Body of pancreas (tissue), 4 donors: ENCODE results near the gene TFF2. TPM values are rescaled to one million over a fixed set of nuclear protein-coding genes. Genes with fewer than 3 reads are reported as not detected.

Experiments used
- ATAC-seq: fragments of 150-250 bp; one replicate; pipeline ENCODE4 v1.9.1; 2016
- DNase-seq, 4 donors: peaks; one replicate each; pipeline ENCODE4 v3.0.0-alpha.2; 2019
- H3K27ac ChIP-seq, 4 donors: fragments of 200-600 bp; sonication (generic); 1 replicate in 3 of 4; 2 replicates in 1 of 4; pipeline versions ENCODE4 v1.5.1 to v1.6.1; 2016 to 2019; ENCODE audit warnings: mild to moderate bottlenecking in 1 of 4, mixed read lengths in 1 of 4, moderate library complexity in 1 of 4
- H3K27me3 ChIP-seq, 2 donors: fragments of 200-600 bp; sonication (generic); one replicate each; pipeline ENCODE4 v1.6.0; 2016; ENCODE audit warnings: mild to moderate bottlenecking in 1 of 2
- H3K36me3 ChIP-seq, 2 donors: fragments of 200-600 bp; sonication (generic); replicated peaks in 1 of 2; 2 replicates each; pipeline ENCODE4 v1.5.1; 2016; ENCODE audit warnings: low read depth in 2 of 2; ENCODE audit not compliant: insufficient read depth in 1 of 2
- H3K4me1 ChIP-seq: fragments of 200-600 bp; sonication (generic); one replicate; pipeline ENCODE4 v1.6.0; 2016
- H3K4me3 ChIP-seq, 2 donors: fragments of 200-600 bp; sonication (generic); 1 replicate in 1 of 2; 2 replicates in 1 of 2; pipeline ENCODE4 v1.5.1; 2016 to 2019
- H3K9me3 ChIP-seq, 3 donors: fragments of 200-600 bp; sonication (generic); 1 replicate in 2 of 3; 2 replicates in 1 of 3; pipeline ENCODE4 v1.5.1; 2016
- POLR2A ChIP-seq, 3 donors: fragments of 450-650 bp; IDR thresholded peaks; one replicate each; pipeline ENCODE4 v1.6.1; 2016; ENCODE audit warnings: antibody characterized with exemption in 3 of 3, mild to moderate bottlenecking in 2 of 3
- WGBS, 2 donors: methylation state at CpG; one replicate each; pipeline ENCODE4 v1.1.5; 2017; 5-methylcytosine and 5-hydroxymethylcytosine counted together
- intact Hi-C: fragments of 100-400 bp; cut with DNase I; formaldehyde crosslinking; loops from one replicate; pipeline ENCODE4 v1.15.1; 2023
- total RNA-seq, 2 donors: library from RNA; depleted of rRNA; stranded (reverse); fragments of >200 nt; gene quantifications; one replicate each; pipeline ENCODE4 v1.1.0, GENCODE V29; 2016
- TF ChIP-seq, protein P1 (sequence below), 7 experiments: fragments of 450-650 bp in 4 of 7; fragments of 200-600 bp in 3 of 7; sonication (generic) in 3 of 7; IDR thresholded peaks; one replicate each; pipeline ENCODE4 v1.5.1; 2016 to 2019; ENCODE audit warnings: antibody characterized with exemption in 7 of 7

TFF2 gene
- total RNA-seq, 2 donors from 2014 or later = 1.3 to 9.3 TPM

DNA sequence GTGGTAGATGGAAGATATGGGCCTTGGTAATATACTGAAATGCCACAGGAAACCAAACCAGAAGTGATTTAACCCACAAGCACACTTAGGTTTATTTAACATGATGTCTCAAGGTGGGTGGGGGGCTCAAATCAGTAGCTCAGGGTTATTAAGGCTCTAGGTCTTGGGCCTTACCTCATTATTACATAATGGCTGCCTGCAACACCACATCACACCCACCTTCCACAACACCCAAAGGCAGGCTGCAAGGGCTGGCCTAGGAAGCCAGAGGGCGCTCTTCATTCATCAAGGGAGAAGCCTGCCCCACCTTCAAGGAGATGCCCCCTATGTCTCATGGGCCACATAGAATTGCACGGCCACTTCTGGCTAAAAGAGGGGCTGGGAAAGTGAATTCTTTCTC is 9.5 kb upstream of the TFF2 start:
- TF ChIP-seq, protein P1, sequence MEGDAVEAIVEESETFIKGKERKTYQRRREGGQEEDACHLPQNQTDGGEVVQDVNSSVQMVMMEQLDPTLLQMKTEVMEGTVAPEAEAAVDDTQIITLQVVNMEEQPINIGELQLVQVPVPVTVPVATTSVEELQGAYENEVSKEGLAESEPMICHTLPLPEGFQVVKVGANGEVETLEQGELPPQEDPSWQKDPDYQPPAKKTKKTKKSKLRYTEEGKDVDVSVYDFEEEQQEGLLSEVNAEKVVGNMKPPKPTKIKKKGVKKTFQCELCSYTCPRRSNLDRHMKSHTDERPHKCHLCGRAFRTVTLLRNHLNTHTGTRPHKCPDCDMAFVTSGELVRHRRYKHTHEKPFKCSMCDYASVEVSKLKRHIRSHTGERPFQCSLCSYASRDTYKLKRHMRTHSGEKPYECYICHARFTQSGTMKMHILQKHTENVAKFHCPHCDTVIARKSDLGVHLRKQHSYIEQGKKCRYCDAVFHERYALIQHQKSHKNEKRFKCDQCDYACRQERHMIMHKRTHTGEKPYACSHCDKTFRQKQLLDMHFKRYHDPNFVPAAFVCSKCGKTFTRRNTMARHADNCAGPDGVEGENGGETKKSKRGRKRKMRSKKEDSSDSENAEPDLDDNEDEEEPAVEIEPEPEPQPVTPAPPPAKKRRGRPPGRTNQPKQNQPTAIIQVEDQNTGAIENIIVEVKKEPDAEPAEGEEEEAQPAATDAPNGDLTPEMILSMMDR (IDR thresholded peaks at IDR 0.05) = no peak
- TF ChIP-seq POLR2A (IDR thresholded peaks at IDR 0.05) = no peak
- H3K36me3 ChIP-seq = no peaks in the 10 kb centered on the region
- intact Hi-C loops = no loop called here
- no peak for DNase-seq
- H3K4me3 ChIP-seq = no peak overlapping the region
- ATAC-seq = no peak
- H3K9me3 ChIP-seq = peaks cover 0 to 4% (median 0%) of the 10 kb centered on the region in 3 donors
- no peaks in the 10 kb centered on the region for H3K27me3 ChIP-seq
- H3K4me1 ChIP-seq = no peaks in the 10 kb centered on the region
- 46 to 75% methylated on average over 2 of the region's 2 CpGs for WGBS, 2 donors
- H3K27ac ChIP-seq = no peak overlapping the region

DNA sequence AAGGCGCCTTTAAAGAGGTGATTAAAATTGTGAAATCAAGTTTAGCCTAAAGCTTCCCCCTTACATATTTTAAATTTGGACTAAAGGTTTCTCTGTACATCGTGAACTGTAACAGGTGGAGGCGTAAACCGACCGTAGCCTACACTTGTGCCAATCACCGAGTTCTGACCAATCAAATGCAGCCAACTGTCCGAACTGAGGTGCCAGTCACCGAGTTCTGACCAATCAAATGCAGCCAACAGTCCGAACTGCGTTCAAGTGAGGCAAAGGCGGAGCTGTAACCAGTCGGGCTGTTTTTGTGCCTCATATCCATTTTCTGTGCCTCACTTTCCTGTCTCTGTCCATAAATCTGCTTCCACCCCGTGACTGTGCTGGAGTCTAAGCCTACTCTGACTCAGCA is 8.1 kb upstream of the TFF2 start:
- ATAC-seq (no peak), DNase-seq (no peak)
- no peak for TF ChIP-seq POLR2A (IDR thresholded peaks at IDR 0.05)
- TF ChIP-seq, protein P1 (IDR thresholded peaks at IDR 0.05) = no peak
- H3K9me3 ChIP-seq = peaks cover 0 to 4% (median 0%) of the 10 kb centered on the region in 3 donors
- no peaks in the 10 kb centered on the region for H3K36me3 ChIP-seq
- no peaks in the 10 kb centered on the region for H3K4me1 ChIP-seq
- intact Hi-C loops = no loop called here
- H3K27ac ChIP-seq = no peak overlapping the region
- WGBS, 2 donors = 83 to 87% methylated on average over 13 of the region's 13 CpGs
- H3K4me3 ChIP-seq = no peak overlapping the region
- H3K27me3 ChIP-seq = no peaks in the 10 kb centered on the region

DNA sequence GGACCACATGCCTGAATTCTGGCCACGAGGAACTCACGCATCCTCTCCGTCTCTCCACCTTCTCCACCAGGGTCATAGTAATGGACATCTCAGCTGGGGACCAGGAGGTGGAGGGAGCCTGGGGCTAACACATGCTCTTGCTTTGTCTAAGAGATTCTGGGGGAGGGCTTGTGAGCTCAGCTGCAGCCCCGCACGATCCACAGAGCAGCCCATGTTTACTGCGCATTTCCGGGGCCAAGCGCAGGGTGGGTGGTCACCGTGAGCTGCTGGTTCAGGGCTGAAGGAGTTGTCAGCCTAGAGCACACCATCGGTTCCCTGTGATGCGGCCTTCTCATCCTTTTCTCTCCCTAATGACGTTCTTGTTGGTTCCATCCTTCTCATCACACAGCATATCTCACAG is 7.5 kb upstream of the TFF2 start:
- WGBS, 2 donors = 86 to 92% methylated on average over 12 of the region's 12 CpGs
- intact Hi-C loops = no loop called here
- no peak for DNase-seq
- H3K4me3 ChIP-seq = no peak overlapping the region
- no peak for ATAC-seq
- no peak overlapping the region for H3K27ac ChIP-seq
- H3K27me3 ChIP-seq = no peaks in the 10 kb centered on the region
- H3K9me3 ChIP-seq = peaks cover 0 to 4% (median 0%) of the 10 kb centered on the region in 3 donors
- no peak for TF ChIP-seq POLR2A (IDR thresholded peaks at IDR 0.05)
- TF ChIP-seq, protein P1 (IDR thresholded peaks at IDR 0.05) = no peak
- no peaks in the 10 kb centered on the region for H3K36me3 ChIP-seq
- H3K4me1 ChIP-seq = no peaks in the 10 kb centered on the region

DNA sequence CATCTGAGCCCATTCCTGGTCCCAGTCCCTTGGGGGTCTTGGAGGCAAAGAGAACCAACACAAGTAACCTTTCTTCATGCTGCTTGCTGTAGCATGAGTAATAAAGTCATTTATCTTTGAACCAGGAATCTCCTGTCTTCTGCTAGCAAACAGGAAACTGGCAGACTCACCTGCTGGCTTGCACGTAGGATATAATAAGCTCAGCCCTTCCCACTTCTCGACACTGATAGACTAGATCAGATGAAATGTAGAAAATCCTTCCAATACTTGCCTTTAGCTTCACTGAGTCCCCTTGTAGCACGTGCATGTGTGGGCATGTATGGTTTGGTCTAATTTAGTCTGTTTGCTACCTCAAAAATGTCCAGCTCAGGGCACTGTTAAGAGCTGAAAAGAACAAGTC is 6.5 kb upstream of the TFF2 start:
- Histone ChIP-seq H3K27ac (no peak overlapping the region), H3K4me1 (no peaks in the 10 kb centered on the region), H3K9me3 (peaks cover 0 to 4% (median 0%) of the 10 kb centered on the region in 3 donors), H3K4me3 (no peak overlapping the region), H3K36me3 (no peaks in the 10 kb centered on the region), H3K27me3 (no peaks in the 10 kb centered on the region)
- no peak for TF ChIP-seq POLR2A (IDR thresholded peaks at IDR 0.05)
- TF ChIP-seq, protein P1 (IDR thresholded peaks at IDR 0.05) = no peak
- ATAC-seq = no peak
- intact Hi-C loops = no loop called here
- DNase-seq = no peak
- WGBS, 2 donors = 35 to 43% methylated on average over 3 of the region's 3 CpGs

DNA sequence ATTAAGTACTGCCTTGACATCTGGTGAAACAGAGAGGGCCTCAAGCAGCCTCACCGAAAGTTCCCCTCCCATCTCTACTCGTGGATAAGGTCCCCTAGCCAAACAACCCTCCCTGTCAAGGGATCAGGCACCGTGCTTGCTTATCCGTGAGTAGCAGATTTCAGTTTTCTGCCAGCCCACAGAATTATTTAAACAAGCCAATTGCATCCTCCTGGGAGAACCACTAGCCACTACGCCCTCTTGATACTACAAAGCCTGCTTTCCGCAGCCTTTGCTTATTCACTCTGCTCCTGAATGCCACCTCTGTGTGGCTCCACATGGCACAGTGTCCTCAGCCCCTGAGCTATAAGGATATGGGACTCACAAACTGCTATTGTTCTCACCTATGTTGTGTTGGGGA is 5.9 kb upstream of the TFF2 start:
- no peaks in the 10 kb centered on the region for H3K27me3 ChIP-seq
- H3K36me3 ChIP-seq = no peaks in the 10 kb centered on the region
- no peak overlapping the region for H3K27ac ChIP-seq
- H3K4me3 ChIP-seq = no peak overlapping the region
- intact Hi-C loops = no loop called here
- peaks cover 0 to 4% (median 0%) of the 10 kb centered on the region in 3 donors for H3K9me3 ChIP-seq
- no peaks in the 10 kb centered on the region for H3K4me1 ChIP-seq
- TF ChIP-seq, protein P1 (IDR thresholded peaks at IDR 0.05) = no peak
- no peak for TF ChIP-seq POLR2A (IDR thresholded peaks at IDR 0.05)
- 48 to 55% methylated on average over 6 of the region's 6 CpGs for WGBS, 2 donors
- DNase-seq (no peak), ATAC-seq (no peak)
